ENCODE results near the gene AKR1B1.

GRCh38 chr7:134452419-134452838 lies 6.5 kb downstream of the AKR1B1 start:
- TF ChIP-seq, protein P1, sequence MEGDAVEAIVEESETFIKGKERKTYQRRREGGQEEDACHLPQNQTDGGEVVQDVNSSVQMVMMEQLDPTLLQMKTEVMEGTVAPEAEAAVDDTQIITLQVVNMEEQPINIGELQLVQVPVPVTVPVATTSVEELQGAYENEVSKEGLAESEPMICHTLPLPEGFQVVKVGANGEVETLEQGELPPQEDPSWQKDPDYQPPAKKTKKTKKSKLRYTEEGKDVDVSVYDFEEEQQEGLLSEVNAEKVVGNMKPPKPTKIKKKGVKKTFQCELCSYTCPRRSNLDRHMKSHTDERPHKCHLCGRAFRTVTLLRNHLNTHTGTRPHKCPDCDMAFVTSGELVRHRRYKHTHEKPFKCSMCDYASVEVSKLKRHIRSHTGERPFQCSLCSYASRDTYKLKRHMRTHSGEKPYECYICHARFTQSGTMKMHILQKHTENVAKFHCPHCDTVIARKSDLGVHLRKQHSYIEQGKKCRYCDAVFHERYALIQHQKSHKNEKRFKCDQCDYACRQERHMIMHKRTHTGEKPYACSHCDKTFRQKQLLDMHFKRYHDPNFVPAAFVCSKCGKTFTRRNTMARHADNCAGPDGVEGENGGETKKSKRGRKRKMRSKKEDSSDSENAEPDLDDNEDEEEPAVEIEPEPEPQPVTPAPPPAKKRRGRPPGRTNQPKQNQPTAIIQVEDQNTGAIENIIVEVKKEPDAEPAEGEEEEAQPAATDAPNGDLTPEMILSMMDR (IDR thresholded peaks at IDR 0.05 in 4 of 5, conservative IDR thresholded peaks at IDR 0.05 in 1 of 5) = no peak
- TF ChIP-seq POLR2A (IDR thresholded peaks at IDR 0.05) = no peak

Measured in gastrocnemius medialis (tissue), 4 donors.